ENCODE measurements around the gene MANSC1. TPM values are rescaled to one million over a fixed set of nuclear protein-coding genes. Genes with fewer than 3 reads are reported as not detected.
A peak's percentile ranks its signal among the peaks of the same experiment; 100 is the strongest.

Gene MANSC1
- polyA plus RNA-seq, 3 donors: 0.24 to 2.3 (median 1.5) TPM

GRCh38 chr12:12398026-12398859 lies 48.2 kb upstream of the MANSC1 start:
- no peaks in the 10 kb centered on the region for H3K27me3 ChIP-seq (ENCODE audit: control insufficient read depth in 2 of 2, insufficient read depth in 2 of 2, low read length in 2 of 2)
- H3K4me2 ChIP-seq (replicated peaks; ENCODE audit: extremely low read depth, low read length, poor library complexity, severe bottlenecking): no peak overlapping the region
- H2AFZ ChIP-seq (ENCODE audit: insufficient read depth, low read depth, low read length, poor library complexity, severe bottlenecking): no peak overlapping the region
- intact Hi-C loops (cut with micrococcal nuclease): no loop called here
- Mint-ChIP-seq H3K4me1 (peaks cover 17% of the 10 kb centered on the region), H3K27me3 (ENCODE audit: low read depth in 3 of 3) (no peaks in the 10 kb centered on the region), H3K4me3 (no peak overlapping the region), H3K9me3 (no peaks in the 10 kb centered on the region), H3K36me3 (peaks cover 0 to 17% of the 10 kb centered on the region in 2 donors), H3K27ac (no peak overlapping the region)
- no peaks in the 10 kb centered on the region for H3K79me2 ChIP-seq (ENCODE audit: insufficient read depth, low read length)
- DNase-seq: peak in 1 of 3 donors; percentile 9
- no peak for TF ChIP-seq CTCF (IDR thresholded peaks at IDR 0.05)
- no peaks in the 10 kb centered on the region for H4K20me1 ChIP-seq (ENCODE audit: insufficient read depth, low read length)
- WGBS (ENCODE audit: insufficient coverage): 100% methylated on average over 1 of the region's 7 CpGs
- no peak overlapping the region for H3K4me3 ChIP-seq (replicated peaks in 1 of 3; ENCODE audit: low read depth in 2 of 3, low read length in 3 of 3)
- H3K9ac ChIP-seq (ENCODE audit: insufficient read depth, low read length, poor library complexity, severe bottlenecking): no peak overlapping the region
- H3K9me3 ChIP-seq (replicated peaks in 1 of 2; ENCODE audit: control insufficient read depth in 1 of 2, insufficient read depth in 1 of 2, low read length in 2 of 2): no peaks in the 10 kb centered on the region
- no peak overlapping the region for H3K27ac ChIP-seq (ENCODE audit: low read depth in 1 of 2, low read length in 2 of 2)
- no peaks in the 10 kb centered on the region for H3K36me3 ChIP-seq (replicated peaks in 1 of 2; ENCODE audit: control insufficient read depth in 1 of 2, insufficient read depth in 2 of 2, low read length in 2 of 2)
- H3K4me1 ChIP-seq (ENCODE audit: control insufficient read depth in 1 of 2, insufficient read depth in 2 of 2, low read length in 2 of 2): peaks cover 4 to 6% of the 10 kb centered on the region in 2 donors

- Histone ChIP-seq H3K4me2 (replicated peaks; ENCODE audit: extremely low read depth, low read length, poor library complexity, severe bottlenecking) (no peak overlapping the region), H3K4me1 (ENCODE audit: control insufficient read depth in 1 of 2, insufficient read depth in 2 of 2, low read length in 2 of 2) (no peaks in the 10 kb centered on the region), H4K20me1 (ENCODE audit: insufficient read depth, low read length) (no peaks in the 10 kb centered on the region), H3K36me3 (replicated peaks in 1 of 2; ENCODE audit: control insufficient read depth in 1 of 2, insufficient read depth in 2 of 2, low read length in 2 of 2) (no peaks in the 10 kb centered on the region), H3K27ac (ENCODE audit: low read depth in 1 of 2, low read length in 2 of 2) (no peak overlapping the region), H3K9me3 (replicated peaks in 1 of 2; ENCODE audit: control insufficient read depth in 1 of 2, insufficient read depth in 1 of 2, low read length in 2 of 2) (no peaks in the 10 kb centered on the region), H3K4me3 (replicated peaks in 1 of 3; ENCODE audit: low read depth in 2 of 3, low read length in 3 of 3) (no peak overlapping the region), H3K9ac (ENCODE audit: insufficient read depth, low read length, poor library complexity, severe bottlenecking) (no peak overlapping the region), H3K27me3 (ENCODE audit: control insufficient read depth in 2 of 2, insufficient read depth in 2 of 2, low read length in 2 of 2) (no peaks in the 10 kb centered on the region), H3K79me2 (ENCODE audit: insufficient read depth, low read length) (no peaks in the 10 kb centered on the region), H2AFZ (ENCODE audit: insufficient read depth, low read depth, low read length, poor library complexity, severe bottlenecking) (no peak overlapping the region)
- H3K4me3 Mint-ChIP-seq: no peak overlapping the region
- no peak for DNase-seq
- no peaks in the 10 kb centered on the region for H3K9me3 Mint-ChIP-seq
- no peak overlapping the region for H3K27ac Mint-ChIP-seq
- 98% methylated on average over 5 of the region's 5 CpGs for WGBS (ENCODE audit: insufficient coverage)
- TF ChIP-seq CTCF (IDR thresholded peaks at IDR 0.05): no peak
- intact Hi-C loops (cut with micrococcal nuclease): no loop called here
- peaks cover 1 to 20% of the 10 kb centered on the region in 2 donors for H3K36me3 Mint-ChIP-seq
- H3K27me3 Mint-ChIP-seq (ENCODE audit: low read depth in 3 of 3): no peaks in the 10 kb centered on the region
- peaks cover 7% of the 10 kb centered on the region for H3K4me1 Mint-ChIP-seq
These were observed 47.1 kb upstream of the MANSC1 start for GRCh38 chr12:12397184-12397583.
